Colonic mucosa (tissue), 4 donors: ENCODE results near the gene NLK. TPM values are rescaled to one million over a fixed set of nuclear protein-coding genes. Genes with fewer than 3 reads are reported as not detected.
"Not testable (repeated sequence)": the region's sequence is repeated elsewhere in the genome, so short reads cannot be mapped to it uniquely, and the experiment has no call there.

Source experiments
- DNase-seq: peaks from one replicate; pipeline ENCODE4 v3.0.0-alpha.2; 2020
- H3K27ac ChIP-seq: fragments of 200-600 bp; one replicate; pipeline ENCODE4 v1.8.0; 2021
- H3K27me3 ChIP-seq: fragments of 200-600 bp; one replicate; pipeline ENCODE4 v1.8.0; 2021
- H3K36me3 ChIP-seq: fragments of 200-600 bp; one replicate; pipeline ENCODE4 v1.8.0; 2021
- H3K4me1 ChIP-seq: fragments of 200-600 bp; one replicate; pipeline ENCODE4 v1.8.0; 2021; ENCODE audit warnings: mild to moderate bottlenecking
- H3K4me3 ChIP-seq: fragments of 200-600 bp; one replicate; pipeline ENCODE4 v1.8.0; 2021
- H3K9ac ChIP-seq, 2 donors: one replicate each; pipeline ENCODE4 v1.7.0; 2013; ENCODE audit warnings: control low read depth in 2 of 2, low read depth in 2 of 2, low read length in 2 of 2
- H3K9me3 ChIP-seq: fragments of 200-600 bp; one replicate; pipeline ENCODE4 v1.8.0; 2021
- CTCF ChIP-seq: fragments of 200-600 bp; IDR thresholded peaks from one replicate; pipeline ENCODE4 v1.8.0; 2022; ENCODE audit warnings: antibody characterized with exemption, mild to moderate bottlenecking
- intact Hi-C: fragments of 100-400 bp; cut with DNase I; formaldehyde crosslinking; loops from one replicate; pipeline ENCODE4 v1.14.1; 2022
- total RNA-seq, 2 donors: library from RNA; stranded (reverse); fragmentation: NEBNext Ultra II Directional in 1 of 2; extraction: Animal tissue kit (Norgen Biotek cat#: 25700) in 1 of 2; gene quantifications; one replicate each; pipeline ENCODE4 v1.2.1, GENCODE V29; 2021
- donor health status: healthy.
- donor health status: DM: no; HTN: no; CAD: no.
- donor health status: DM: no; HTN: no; CAD: no.

NLK gene
- total RNA-seq, 2 donors from 2014 or later: 17.2 to 20.9 TPM

GRCh38 chr17:28030386-28030785 is 12.1 kb upstream of the NLK start:
- H3K27ac ChIP-seq: no peak overlapping the region
- no peaks in the 10 kb centered on the region for H3K9me3 ChIP-seq
- H3K9ac ChIP-seq: no peak overlapping the region
- no peaks in the 10 kb centered on the region for H3K27me3 ChIP-seq
- intact Hi-C loops: no loop called here
- no peaks in the 10 kb centered on the region for H3K4me1 ChIP-seq
- TF ChIP-seq CTCF: no peak
- no peak overlapping the region for H3K4me3 ChIP-seq
- DNase-seq: no peak
- H3K36me3 ChIP-seq: no peaks in the 10 kb centered on the region

GRCh38 chr17:28031174-28031573 is 11.3 kb upstream of the NLK start:
- no peak for TF ChIP-seq CTCF
- no peak for DNase-seq
- Histone ChIP-seq H3K4me1 (no peaks in the 10 kb centered on the region), H3K9ac (no peak overlapping the region), H3K27me3 (no peaks in the 10 kb centered on the region), H3K4me3 (no peak overlapping the region), H3K27ac (no peak overlapping the region), H3K9me3 (no peaks in the 10 kb centered on the region), H3K36me3 (no peaks in the 10 kb centered on the region)
- intact Hi-C loops: no loop called here

DNA sequence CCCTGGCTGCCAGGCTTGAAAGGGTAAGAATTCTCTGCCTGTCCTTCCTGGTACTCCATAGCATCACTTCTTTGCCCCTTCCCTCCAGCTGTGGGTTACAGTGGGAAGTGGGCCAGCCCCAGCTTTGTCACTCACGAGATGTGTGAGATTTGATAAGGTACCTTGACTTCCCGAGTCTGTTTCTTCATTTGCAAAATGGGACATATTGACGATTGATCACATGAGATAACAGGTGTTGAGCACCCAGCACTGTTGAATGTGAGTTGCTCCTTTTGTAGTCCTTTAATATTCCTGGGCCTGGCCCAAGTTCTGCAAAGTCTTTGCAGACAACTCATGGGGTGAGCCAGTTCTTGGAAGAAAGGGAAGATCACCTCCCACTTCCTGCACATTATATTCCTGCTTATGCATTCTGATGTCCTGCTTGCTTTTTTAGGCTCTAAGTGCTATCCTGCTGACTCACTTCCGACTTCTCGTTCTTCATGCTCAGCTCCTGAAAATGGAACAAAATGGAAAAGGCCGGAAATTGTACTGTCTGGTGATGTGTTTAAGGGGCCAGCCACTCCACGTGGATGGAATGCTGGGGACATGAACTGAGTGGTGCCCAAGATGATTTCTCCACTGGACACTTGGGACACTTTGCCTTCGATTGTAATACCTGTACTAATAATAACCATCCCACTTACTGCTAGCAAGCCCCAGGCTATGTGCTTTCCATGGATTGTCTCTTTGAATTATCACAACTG is 8.3 kb upstream of the NLK start:
- Histone ChIP-seq H3K9ac (no peak overlapping the region), H3K4me3 (no peak overlapping the region), H3K36me3 (no peaks in the 10 kb centered on the region), H3K9me3 (no peaks in the 10 kb centered on the region), H3K4me1 (no peaks in the 10 kb centered on the region), H3K27ac (no peak overlapping the region), H3K27me3 (no peaks in the 10 kb centered on the region)
- intact Hi-C loops: no loop called here
- no peak for TF ChIP-seq CTCF
- no peak for DNase-seq

GRCh38 chr17:28035452-28035851 is 7.0 kb upstream of the NLK start:
- H3K9me3 ChIP-seq, H3K27ac ChIP-seq, H3K36me3 ChIP-seq, H3K9ac ChIP-seq, DNase-seq, H3K27me3 ChIP-seq, H3K4me1 ChIP-seq, H3K4me3 ChIP-seq, intact Hi-C loops: not testable (repeated sequence)

- intact Hi-C loops, H3K9ac ChIP-seq, H3K4me3 ChIP-seq, H3K9me3 ChIP-seq, DNase-seq, H3K27ac ChIP-seq, H3K36me3 ChIP-seq, H3K27me3 ChIP-seq, H3K4me1 ChIP-seq: not testable (repeated sequence)
These were observed 6.6 kb upstream of the NLK start for GRCh38 chr17:28035884-28036283.

- Histone ChIP-seq H3K27ac (no peak overlapping the region), H3K9ac (no peak overlapping the region), H3K4me1 (peaks cover 3% of the 10 kb centered on the region), H3K36me3 (no peaks in the 10 kb centered on the region), H3K4me3 (no peak overlapping the region), H3K27me3 (no peaks in the 10 kb centered on the region), H3K9me3 (no peaks in the 10 kb centered on the region)
- no peak for TF ChIP-seq CTCF
- DNase-seq: no peak
- intact Hi-C loops: no loop called here
These were observed 3.7 kb upstream of the NLK start for GRCh38 chr17:28038802-28039201.
